HuH-7 (cell line): Measurements from ENCODE around the gene ABLIM1.

Experiments used
- DNase-seq: peaks from one replicate; pipeline ENCODE4 v3.0.0; 2011; ENCODE audit warnings: low spot score

The ABLIM1 gene

DNA sequence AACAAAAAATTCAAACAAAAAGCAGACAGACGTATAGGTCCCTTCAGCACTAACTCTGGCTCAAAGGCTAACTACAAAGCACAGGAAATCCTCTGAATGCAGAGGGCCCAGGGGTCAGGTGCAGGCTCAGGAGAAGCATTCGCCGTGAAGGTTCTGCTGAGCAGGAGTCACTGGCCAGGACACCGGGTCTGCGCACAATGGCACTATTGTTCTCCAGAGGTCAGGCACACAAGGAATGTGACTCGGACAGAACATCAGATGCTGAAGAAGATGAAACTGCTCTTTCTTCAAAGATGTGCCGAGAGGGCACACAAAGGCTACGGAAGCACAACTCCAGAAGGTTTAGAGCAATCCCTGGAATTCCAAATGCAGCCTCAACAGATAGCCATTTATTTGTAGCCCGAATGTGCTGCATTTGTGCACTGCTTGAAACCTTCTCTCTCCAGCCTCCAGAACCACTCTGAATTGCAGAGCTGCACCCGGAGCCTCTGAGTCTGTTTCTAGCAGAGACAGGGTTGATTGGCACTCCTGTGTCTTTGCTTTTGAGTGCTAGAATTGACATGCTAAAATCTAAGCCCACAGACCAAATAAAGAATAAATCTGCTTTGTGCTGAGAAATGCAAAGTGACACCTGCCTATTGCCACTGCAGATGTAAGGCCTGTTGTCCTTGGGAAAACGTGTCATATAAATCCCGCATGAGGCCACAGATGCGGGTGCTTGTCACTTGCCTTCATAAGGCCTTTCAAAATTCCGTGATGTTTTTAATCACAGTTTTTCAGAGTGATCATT, 168.4 kb downstream of the ABLIM1 start:
- no peak for DNase-seq

GRCh38 chr10:114487815-114488536, 170.1 kb downstream of the ABLIM1 start:
- DNase-seq = no peak

DNA sequence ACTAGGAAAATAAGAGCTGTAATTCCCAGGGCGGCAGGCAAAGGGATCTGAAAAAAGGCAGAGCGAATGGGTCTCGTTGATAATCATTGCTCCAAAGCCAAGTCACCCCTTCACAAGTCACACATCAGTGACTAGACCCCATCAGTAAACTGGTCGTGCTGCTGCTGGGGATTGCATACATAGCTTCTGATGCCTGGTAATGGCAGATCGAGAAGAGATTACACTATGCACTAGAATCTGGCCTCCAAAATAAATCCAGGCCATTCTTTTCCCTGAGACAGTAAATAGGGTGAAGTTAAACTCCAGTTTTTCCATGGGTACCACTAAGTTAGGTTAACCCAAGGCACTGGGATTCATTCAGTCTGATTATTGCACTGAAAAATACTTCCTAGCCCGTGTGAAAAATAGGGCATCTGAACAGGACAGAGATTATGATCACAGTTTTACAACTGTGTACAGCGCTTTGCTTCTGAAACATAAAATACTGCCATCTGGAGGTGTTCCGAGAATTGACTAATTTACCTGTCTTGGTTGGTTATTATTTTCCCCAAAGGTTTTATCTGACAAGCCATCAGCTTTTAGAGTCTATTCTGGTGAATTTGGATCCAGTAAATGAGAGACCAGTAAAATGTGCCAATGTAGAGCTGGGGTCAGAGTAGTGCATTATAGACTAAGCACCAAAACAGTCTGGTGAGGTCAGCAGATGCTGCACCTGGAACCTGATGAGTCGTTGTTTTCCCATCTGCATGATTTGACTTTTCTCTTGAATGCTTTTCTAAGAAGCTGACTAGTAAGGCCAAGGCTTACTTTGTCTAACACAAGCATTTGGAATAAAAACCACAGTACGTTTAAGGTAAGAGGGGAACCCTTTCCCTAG, 170.9 kb downstream of the ABLIM1 start:
- no peak for DNase-seq

DNA sequence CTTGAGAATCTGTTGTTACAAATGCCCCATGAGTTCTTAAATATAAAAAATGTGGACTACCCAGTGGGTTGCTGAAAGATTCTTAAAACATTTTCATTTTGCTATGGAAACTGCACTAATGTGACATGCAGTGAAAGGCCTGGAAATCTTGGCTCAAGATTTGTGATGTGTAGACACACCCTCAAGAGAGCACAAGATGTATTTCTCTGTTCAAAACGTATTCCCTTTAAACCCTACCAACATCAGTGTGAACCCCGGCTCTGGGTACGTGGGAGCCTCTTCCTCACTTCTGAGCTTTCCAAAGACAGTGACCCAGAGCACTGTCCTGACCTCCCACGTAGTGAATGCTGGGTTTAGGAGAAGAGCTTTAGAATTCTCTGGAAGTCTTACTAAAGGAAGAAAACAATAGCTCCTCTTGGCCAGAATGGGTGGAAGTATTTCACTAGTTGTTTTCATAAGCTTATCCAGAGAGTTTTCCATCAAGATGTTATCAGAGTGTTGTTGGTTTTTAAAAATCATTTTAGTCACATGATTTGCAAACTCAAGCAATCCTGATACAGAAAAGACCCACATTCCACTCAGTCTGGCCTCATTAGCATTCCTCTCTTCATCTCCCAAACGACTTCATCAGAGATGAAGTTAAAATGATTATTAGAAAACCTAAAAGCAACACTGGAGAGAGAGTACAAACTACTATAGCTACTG, 172.2 kb downstream of the ABLIM1 start:
- DNase-seq = no peak

DNA sequence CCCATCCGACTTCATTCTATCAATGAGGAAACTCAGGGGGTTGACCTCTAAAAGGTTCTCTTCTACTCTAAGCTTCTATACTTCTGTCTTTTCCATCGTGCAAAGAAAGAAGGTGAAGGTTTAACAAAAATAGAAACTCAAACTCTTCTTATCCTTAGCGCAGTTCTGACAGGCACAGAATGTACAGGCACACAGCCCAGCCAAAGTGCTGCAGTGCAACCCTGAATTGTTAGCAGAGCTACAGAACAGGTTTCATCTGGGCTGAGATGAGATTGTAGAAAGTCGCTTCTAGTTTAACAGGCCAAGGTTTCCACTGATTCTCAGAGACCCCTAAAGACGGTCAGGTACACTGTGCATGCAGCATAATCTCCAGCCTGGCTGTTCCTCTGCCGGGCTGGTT, 174.5 kb downstream of the ABLIM1 start:
- no peak for DNase-seq

DNA sequence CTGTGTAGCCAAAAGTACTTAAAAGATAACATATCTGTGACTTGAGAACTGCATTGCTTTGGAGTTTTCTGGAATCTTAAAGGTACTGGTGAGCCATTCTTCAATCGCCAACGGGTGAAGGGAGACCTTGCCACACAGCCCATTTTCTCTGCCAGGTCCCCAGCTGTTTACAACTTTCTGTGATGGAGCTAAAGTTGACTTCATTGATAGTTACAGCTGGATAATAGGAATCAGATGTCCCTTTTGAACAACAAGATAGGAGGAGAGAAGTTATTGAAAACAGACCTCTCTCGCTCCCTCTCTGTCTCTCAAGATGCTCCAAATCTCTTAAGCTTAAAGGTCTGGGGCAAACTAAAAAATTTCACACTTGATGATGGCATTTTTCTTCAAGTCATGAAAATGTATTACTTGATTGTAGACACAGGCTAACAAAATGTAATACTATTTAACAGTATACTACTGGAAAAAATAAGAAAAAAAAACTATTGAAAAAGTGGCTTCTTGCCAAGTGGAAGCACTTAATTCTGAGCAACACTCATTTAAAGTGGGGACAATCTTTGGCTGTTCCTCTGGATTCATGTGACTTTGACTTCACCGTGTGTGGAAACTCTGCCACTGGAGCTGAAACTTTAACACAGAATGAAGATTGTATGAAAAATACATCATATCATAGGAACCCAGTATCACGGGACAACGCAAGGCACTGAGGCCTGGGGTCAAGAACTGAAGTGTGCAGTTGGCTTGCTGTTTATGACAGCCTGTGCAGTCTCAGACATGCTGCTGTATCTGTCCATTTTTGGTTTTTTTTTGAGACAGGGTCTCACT, 175.4 kb downstream of the ABLIM1 start:
- no peak for DNase-seq

GRCh38 chr10:114481055-114481454, 177.0 kb downstream of the ABLIM1 start:
- DNase-seq = no peak

GRCh38 chr10:114479836-114480235, 178.2 kb downstream of the ABLIM1 start:
- DNase-seq = no peak

- DNase-seq = no peak
Observed at GRCh38 chr10:114479307-114479706, 178.8 kb downstream of the ABLIM1 start.

DNA sequence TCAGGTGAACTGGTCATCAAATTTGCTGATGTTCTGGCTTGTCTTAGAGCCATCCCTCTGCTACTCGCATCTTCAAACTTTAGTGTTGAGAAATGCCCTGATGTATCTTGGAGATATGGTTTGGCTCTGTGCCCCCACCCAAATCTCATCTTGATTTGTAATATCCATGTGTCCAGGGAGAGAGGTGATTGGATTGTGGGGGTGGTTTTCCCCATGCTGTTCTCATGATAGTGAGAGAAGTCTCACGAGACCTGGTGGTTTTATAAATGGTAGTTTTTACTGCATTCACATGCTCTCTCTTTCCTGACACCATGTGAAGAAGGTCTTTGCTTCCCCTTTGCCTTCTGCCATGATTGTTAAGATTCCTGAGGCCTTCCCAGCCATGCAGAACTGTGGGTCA, 179.8 kb downstream of the ABLIM1 start:
- no peak for DNase-seq

GRCh38 chr10:114477285-114477684, 180.8 kb downstream of the ABLIM1 start:
- DNase-seq = no peak

GRCh38 chr10:114474989-114475388, 183.1 kb downstream of the ABLIM1 start:
- DNase-seq = no peak

- no peak for DNase-seq
Observed at GRCh38 chr10:114473776-114474175, 184.3 kb downstream of the ABLIM1 start.

DNA sequence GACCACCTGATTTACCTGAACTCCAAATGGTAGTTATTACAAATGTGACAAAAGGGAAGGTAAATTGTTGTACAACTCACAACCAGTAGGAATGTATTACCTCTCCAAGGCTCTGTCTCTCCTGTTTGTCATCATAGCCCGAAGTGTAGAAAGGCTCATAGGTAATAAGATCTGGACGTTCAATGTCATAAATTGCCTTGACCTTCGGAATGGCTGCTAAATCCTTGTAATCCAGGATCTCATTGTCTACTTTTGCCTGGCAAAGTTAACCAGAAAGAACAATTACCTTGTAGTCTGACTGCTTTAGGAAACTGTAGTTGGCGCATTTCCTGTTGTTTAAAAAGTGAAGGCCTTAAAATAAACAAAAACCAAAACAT, 185.2 kb downstream of the ABLIM1 start:
- no peak for DNase-seq

- DNase-seq = peak; percentile 13
Observed at GRCh38 chr10:114471906-114472876, 185.9 kb downstream of the ABLIM1 start.

- peak; percentile 71 for DNase-seq
Observed at GRCh38 chr10:114470956-114471905, 186.8 kb downstream of the ABLIM1 start.

DNA sequence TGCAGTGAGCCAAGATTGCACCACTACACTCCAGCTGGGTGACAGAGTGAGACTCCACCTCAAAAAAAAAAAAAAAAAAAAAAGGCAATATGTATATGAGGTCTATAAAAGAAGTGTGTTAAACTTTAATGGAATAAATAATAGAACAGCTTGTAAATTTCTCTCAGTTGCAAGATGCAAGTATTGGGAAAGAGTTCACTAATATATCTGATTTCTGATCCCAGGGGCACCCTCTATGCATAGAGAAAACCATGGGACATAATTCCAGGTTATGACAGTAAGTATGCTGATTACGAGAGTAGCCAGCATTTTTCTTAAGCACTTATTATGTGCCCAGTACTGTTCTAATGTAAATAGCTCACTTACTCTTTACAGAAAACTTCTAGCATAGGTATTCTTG, 187.7 kb downstream of the ABLIM1 start:
- DNase-seq = no peak

GRCh38 chr10:114458955-114459354, 199.1 kb downstream of the ABLIM1 start:
- peak; percentile 18 for DNase-seq
